Measurements from ENCODE around the gene TRAT1. TPM values are rescaled to one million over a fixed set of nuclear protein-coding genes. Genes with fewer than 3 reads are reported as not detected.

Gene TRAT1
- total and polyA plus RNA-seq, 2 donors (not counting 3 experiments of a cell fraction or from before 2014, with no cell fraction given), result not detected

DNA sequence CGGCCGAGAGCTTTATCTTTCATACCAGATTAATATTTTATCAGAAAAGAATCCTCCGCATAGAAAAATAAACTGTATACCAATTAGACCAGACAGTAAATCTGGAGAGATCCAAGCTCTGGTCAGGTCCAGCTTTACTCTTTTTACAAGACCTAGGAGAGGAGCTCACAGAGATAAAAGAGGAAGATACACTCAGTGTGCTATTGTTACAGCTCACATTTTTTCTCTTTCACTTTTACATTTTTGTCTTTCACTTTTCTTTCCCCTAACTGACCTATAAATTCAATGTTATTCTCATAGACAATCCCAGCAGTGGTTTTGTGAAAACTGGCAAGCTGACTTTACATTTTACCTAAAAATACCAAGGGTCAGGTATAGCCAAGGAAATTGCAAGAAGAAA, 75.3 kb downstream of the TRAT1 start:
- TF ChIP-seq GATA2 (IDR thresholded peaks at IDR 0.05; ENCODE audit: insufficient read depth, insufficient read length, low read depth, low read length) (no peak), FOS (IDR thresholded peaks at IDR 0.05; ENCODE audit: borderline replicate concordance, insufficient read depth, low read length) (no peak), MYC (IDR thresholded peaks at IDR 0.05; ENCODE audit: low read depth, low read length) (no peak), JUN (IDR thresholded peaks at IDR 0.05; ENCODE audit: borderline replicate concordance, insufficient read depth, insufficient read length, low read depth) (no peak), POLR2AphosphoS5 (IDR thresholded peaks at IDR 0.05; ENCODE audit: insufficient read depth, low read depth, low read length) (no peak), POLR2A (IDR thresholded peaks at IDR 0.05; ENCODE audit: low read depth, low read length) (no peak), EZH2 (IDR thresholded peaks at IDR 0.05; ENCODE audit: borderline replicate concordance, low read depth, low read length, severe bottlenecking) (no peak)
- TF ChIP-seq, protein P1, sequence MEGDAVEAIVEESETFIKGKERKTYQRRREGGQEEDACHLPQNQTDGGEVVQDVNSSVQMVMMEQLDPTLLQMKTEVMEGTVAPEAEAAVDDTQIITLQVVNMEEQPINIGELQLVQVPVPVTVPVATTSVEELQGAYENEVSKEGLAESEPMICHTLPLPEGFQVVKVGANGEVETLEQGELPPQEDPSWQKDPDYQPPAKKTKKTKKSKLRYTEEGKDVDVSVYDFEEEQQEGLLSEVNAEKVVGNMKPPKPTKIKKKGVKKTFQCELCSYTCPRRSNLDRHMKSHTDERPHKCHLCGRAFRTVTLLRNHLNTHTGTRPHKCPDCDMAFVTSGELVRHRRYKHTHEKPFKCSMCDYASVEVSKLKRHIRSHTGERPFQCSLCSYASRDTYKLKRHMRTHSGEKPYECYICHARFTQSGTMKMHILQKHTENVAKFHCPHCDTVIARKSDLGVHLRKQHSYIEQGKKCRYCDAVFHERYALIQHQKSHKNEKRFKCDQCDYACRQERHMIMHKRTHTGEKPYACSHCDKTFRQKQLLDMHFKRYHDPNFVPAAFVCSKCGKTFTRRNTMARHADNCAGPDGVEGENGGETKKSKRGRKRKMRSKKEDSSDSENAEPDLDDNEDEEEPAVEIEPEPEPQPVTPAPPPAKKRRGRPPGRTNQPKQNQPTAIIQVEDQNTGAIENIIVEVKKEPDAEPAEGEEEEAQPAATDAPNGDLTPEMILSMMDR (IDR thresholded peaks at IDR 0.05; ENCODE audit: extremely low read depth in 1 of 2, insufficient read depth in 1 of 2, low read depth in 1 of 2, low read length in 2 of 2), result no peak
- TF ChIP-seq, protein P2, sequence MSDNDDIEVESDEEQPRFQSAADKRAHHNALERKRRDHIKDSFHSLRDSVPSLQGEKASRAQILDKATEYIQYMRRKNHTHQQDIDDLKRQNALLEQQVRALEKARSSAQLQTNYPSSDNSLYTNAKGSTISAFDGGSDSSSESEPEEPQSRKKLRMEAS (IDR thresholded peaks at IDR 0.05; ENCODE audit: insufficient read depth, insufficient read length), result no peak
- intact Hi-C loops (cut with micrococcal nuclease) (no loop called here), dilution Hi-C loops (cut with MboI; ENCODE audit: extremely low pct_ligation_motif_present, low sequenced_read_pairs) (no loop called here)
- Histone ChIP-seq H4K20me1 (replicated peaks; ENCODE audit: control insufficient read depth, extremely low read depth, insufficient read depth, low read length) (no peaks in the 10 kb centered on the region), H3K27ac (ENCODE audit: insufficient read depth, low read depth, low read length) (no peak overlapping the region), H3K9me3 (replicated peaks; ENCODE audit: control insufficient read depth, insufficient read depth, low read length) (no peaks in the 10 kb centered on the region), H3K27me3 (ENCODE audit: control insufficient read depth in 2 of 2, insufficient read depth in 2 of 2, low read length in 2 of 2) (no peaks in the 10 kb centered on the region), H3K9ac (replicated peaks; ENCODE audit: extremely low read depth, insufficient read depth, low read length) (no peak overlapping the region), H3K4me3 (replicated peaks in 1 of 3; ENCODE audit: insufficient read depth in 1 of 3, low read depth in 1 of 3, low read length in 3 of 3) (no peak overlapping the region), H2AFZ (ENCODE audit: low read depth, low read length) (no peak overlapping the region), H3K79me2 (ENCODE audit: control insufficient read depth, insufficient read depth, low read length) (no peaks in the 10 kb centered on the region), H3K4me1 (ENCODE audit: control insufficient read depth, extremely low read depth, insufficient read depth, low read length) (no peaks in the 10 kb centered on the region), H3K9me1 (replicated peaks; ENCODE audit: control insufficient read depth, extremely low read depth, insufficient read depth, low read length) (no peaks in the 10 kb centered on the region), H3K4me2 (ENCODE audit: insufficient read depth, low read length) (no peak overlapping the region), H3K36me3 (ENCODE audit: control insufficient read depth in 2 of 2, extremely low read depth in 1 of 2, insufficient read depth in 2 of 2, low read length in 2 of 2) (no peaks in the 10 kb centered on the region)
- ChIA-PET CTCF (no interaction called here), POLR2A (no interaction called here)
- FAIRE-seq (no peak), DNase-seq (ENCODE audit: low read depth, low spot score) (no peak)
- no TSS peak for BruUV-seq (replicated peaks)

Measured in endothelial cell of umbilical vein (primary cell).